NCI-H1105 treated with DMSO at 0.1 percent for 48 hours (cell line): Measurements from ENCODE around the gene MIOX.
"Not testable (repeated sequence)": the region's sequence is repeated elsewhere in the genome, so short reads cannot be mapped to it uniquely, and the experiment has no call there.

Experiments
- DNase-seq: peaks from one replicate; lab custom pipeline; 2025; lab: John Stamatoyannopoulos, UW

The MIOX gene

DNA sequence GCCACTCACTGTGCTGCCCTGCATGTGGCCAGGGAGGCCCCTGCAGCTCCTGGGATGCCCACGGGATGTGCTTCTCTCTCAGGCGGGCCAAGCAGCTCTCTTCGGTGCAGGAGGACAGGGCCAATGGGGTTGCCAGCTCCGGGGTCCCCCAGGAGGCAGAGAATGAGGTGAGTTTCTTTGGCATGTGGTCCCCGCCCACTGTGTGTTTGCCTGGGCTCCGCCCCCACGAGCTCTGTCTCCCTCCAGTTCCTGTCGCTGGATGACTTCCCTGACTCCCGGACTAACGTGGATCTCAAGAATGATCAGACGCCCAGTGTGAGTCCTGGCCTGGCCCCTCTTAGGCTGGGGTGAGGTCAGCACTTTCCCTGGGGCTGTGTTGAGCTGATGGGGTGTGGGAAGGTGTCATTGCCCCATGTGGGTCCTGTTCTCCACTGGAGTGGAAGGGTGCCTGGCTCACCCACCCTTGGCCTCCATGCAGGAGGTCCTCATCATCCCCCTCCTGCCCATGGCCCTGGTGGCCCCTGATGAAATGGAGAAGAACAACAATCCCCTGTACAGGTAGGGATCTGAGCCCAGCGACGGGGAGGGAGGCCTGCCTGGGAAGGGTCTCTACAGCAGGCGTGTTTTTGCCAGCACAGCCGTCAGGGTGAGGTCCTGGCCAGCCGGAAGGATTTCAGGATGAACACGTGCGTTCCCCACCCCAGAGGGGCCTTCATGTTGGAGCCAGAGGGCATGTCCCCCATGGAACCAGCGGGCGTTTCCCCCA, 31.0 kb downstream of the MIOX start:
- DNase-seq: no peak

DNA sequence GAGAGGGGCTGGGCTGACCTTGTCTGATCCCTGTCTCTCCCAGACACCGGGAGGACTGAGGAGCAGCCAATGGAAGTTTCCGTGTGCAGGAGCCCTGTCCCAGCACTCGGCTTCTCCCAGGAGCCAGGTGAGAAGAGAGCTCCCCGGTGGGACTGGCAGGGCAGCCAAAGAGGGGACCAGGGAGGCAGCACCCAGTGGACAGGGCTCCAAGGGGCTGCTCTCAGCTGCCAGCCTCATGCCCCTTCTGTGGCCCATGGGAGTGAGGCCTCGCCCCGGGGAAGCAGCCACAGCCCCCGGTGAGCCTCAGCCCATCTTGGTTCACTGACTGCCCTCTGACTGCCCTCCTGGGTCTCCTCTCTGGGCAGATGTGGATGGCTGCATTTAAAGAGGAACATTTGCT, 31.9 kb downstream of the MIOX start:
- DNase-seq: no peak

DNA sequence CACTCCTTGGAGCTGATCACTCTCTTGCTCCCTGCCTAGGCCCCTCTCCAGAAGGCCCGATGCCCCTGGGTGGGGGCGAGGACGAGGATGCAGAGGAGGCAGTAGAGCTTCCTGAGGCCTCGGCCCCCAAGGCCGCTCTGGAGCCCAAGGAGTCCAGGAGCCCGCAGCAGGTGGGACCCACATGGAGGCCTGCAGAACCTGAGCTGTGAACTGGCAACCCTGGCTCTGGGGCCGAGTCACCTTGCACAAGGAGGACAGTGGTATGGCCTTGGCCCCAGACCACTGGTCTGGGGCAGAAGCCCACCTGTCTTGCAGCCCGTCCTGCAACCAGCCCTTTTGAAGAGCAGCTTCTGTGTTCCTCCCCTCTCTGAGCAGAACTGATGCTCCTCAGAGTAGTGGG, 32.5 kb downstream of the MIOX start:
- DNase-seq: no peak

DNA sequence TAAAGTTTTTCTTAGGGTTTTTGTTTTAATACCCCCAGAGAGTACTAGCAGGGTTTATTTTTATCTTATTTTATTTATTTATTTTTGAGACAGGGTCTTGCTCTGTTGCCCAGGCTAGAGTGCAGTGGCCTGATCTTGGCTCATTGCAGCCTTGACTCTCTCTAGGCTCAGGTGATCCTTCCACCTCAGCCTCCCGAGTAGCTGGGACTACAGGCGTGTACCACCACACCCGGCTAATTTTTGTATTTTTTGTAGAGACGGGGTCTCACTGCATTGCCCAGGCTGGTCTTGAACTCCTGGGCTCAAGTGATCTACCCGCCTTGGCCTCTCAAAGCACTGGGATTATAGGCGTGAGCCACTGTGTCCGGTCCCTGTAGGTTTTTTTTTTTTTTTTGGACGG, 33.5 kb downstream of the MIOX start:
- not testable (repeated sequence) for DNase-seq

DNA sequence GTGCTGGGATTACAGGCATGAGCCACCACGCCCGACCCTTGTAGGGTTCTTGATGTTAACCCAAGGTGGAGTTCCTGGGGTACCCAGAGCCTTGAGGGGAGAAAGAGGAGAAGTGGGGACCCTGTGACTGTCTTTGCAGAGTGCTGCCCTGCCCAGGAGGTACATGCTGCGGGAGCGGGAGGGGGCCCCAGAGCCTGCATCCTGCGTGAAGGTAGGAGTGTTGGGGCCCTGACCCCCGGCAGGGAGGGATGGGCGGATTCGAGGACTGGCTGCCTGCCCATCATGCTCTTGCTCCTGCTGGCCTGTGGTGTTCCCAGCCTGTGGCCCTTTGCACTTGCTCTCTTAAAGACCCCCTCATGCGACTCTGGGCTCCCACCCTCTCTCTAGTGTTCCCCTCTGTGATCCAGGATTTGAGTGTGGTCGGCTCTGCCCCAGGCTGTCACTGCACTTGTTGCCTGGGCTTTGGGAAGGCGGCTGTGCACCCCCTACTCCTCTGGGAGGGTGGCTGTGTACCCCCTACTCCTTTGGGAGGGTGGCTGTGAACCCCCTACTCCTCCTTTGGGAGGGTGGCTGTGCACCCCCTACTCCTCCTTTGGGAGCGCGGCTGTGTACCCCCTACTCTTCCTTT, 34.3 kb downstream of the MIOX start:
- DNase-seq: no peak

DNA sequence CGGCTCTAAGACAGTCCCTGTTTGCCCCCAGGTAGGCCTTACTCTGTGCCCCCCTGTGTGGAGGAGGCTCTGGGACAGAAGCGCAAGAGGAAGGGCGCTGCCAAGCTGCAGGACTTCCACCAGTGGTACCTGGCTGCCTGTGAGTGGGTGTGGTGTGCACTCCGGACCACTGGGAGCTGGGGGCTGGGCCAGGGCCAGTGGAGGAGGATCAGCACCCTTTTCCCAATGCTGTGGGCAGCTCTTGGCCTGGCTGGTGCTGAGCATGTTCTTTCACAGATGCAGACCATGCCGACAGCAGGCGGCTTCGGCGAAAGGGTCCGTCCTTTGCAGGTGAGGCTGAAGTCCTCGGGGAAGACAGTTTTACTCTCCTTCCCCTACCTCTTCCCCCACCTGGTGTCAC, 35.1 kb downstream of the MIOX start:
- no peak for DNase-seq

DNA sequence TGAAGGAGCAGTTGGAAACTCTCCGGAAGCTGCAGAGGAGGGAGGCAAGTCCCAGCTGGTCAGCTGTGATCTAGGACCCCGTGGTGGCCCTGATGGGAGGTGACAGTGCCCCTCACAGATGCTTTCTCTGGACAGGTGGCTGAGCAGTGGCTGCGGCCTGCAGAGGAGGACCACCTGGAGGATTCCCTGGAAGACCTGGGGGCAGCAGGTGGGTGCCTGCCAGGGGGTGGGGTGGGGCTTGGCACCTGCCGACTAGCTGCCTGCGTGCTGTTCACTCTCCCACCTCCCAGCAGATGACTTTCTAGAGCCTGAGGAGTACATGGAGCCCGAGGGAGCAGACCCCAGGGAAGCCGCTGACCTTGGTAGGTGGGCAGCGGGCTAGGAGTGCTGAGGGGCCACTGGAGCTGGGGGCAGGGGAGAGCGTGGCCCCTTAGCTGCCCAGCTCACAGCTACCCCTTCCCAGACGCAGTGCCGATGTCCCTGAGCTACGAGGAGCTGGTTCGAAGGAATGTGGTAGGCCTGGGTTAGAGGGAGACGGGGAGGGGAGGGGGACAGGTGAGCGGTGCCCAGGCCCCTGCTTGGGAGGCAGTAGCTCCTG, 35.6 kb downstream of the MIOX start:
- no peak for DNase-seq

DNA sequence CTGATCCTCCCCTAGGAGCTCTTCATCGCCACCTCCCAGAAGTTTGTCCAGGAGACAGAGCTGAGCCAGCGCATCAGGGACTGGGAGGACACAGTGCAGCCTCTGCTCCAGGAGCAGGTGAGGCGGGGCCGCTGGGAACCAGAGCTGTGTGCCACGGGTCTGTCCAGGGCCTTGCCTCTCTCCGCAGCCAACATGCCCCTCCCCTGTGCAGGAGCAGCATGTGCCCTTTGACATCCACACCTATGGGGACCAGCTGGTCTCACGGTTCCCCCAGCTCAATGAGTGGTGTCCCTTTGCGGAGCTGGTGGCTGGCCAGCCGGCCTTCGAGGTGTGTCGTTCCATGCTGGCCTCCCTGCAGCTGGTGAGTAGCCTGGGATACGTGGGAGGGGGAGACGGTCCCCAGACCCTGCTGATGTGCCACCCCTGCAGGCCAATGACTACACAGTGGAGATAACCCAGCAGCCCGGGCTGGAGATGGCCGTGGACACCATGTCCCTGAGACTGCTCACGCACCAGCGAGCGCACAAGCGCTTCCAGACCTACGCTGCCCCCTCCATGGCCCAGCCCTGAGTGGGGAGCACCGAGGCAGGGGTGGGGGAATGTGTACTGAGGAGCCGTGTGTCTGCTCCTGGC, 36.3 kb downstream of the MIOX start:
- no peak for DNase-seq

DNA sequence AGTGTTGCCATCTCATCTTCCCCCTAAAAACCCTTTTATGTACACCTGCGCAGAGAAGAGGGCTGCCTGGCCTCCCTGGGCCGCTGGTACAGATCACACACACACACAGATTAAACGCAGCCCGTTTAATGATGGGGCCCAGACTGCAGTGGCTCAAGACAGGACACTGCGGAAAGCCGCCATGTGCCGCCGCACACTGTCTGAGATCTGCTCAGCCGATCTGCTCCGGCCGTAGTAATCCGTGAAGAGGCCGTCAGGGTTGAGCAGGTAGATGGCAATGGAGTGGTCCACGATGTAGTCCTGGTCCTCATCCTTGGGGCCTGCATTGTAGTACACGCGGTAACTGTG, 36.8 kb downstream of the MIOX start:
- no peak for DNase-seq

DNA sequence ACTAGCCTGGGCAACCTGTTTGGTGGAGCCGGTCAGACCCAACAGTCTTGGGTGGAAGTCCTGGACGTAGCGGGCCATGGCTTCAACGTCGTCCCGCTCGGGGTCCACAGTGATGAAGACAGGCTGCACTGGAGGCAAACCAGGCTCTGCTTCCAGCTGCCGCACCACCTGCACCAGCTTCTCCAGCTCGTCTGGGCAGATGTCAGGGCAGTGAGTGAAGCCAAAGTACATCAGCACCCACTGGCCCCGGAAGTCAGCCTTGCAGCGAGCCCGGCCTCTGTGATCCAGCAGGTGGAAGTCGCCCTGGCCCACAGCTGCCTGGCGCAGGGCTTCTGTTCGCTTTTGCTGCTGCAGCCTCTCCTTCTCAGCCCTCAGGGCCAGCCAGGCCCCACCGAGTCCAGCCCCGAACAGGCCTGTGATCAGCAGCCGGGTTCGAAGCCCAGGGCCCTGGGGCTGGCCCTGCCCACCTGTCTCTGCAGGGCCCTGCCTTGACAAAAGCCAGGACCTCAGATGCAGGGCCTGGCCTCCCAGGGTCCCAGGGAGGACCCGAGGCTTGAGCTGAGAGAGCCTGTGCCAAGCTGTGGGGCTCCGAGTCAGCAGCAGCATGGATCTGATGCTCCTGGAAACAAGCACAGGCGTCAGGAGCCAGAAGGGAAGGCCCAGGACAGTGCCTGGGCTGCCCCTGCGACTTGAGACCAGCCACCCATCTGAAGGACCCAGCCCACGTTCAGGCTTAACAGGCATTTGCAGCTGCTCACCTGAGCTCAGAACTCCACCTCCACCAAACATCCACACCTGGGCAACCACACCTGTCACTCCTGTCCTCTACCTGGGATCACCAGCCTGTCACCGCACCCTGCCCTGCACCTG, 37.4 kb downstream of the MIOX start:
- DNase-seq: no peak

DNA sequence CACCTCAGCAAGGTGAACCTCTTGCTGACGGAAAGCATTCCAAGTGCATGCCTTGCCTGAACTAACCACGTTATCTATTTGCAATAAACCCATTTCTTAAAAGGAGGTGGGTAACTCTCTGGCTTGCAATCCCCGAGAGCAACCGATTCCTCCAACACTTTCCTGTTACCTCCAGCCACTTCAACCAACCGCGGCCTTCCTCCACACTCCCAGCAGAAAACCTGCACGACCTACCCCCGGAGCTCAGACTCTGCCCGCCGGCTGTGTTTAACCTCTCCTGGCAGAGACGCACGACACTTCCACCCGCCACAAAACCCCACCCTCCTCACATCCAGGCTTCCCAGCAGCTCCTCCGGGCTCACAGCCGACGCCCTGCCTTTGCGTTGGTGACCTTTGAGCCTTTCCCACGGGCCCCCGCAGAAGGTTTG, 38.0 kb downstream of the MIOX start:
- DNase-seq: peak; percentile 46

DNA sequence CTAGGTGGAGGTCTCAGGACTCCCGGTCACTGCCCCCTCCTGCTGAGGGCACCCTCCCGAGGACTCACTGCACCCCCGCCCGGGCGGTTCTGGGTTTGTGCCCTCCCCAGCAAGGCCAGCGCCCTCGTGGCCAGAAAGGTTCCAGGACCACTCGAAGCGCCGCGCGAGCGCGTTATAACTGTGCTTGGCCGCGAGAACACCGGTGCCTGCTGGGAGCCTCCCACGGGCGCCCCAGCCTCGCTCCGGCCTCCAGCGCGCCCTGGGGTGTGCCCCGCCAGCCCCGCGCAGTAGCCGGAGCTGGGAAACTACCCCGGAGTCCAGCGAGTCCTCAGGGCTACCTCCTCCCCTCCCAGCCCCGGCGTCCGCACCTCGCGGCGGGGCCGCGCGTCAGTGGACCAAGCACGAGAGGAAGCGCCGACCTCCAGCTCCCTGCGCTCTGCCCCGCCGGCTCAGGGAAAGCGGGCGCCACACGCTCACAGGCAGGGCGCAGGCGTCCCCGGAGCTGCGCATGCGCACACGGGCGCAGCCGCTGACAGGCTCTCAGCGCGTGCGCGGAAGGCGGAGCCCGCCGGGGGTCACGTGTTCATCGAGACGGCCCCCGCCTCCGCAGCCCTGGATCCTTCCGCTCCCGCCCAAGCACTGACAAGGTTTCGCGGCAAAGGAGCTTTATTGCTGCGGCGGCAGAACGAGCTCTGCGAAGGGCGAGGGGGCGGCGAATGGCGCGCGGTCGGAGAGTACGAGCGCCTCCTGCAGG, 38.6 kb downstream of the MIOX start, which contains the start of gene SCO2:
TSS of gene SCO2 (minus strand) at position 495 of the 754 bp plus-strand sequence. CDS start 1,187 bp downstream, outside the sequence.
- DNase-seq: peak; percentile 92

DNA sequence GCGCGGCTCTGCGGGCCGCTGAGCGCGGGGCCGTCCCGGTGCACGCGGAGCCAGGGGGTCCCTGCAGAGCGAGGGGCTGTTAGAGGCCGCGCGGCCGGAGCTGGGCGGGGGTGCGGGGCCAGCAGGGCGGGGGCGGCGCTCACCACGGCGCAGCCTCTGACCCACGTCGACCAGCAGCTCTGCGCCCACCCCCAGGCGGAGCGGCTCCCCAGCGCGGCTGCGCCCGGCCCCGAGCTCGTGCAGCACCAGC, 39.1 kb downstream of the MIOX start:
- no peak for DNase-seq

DNA sequence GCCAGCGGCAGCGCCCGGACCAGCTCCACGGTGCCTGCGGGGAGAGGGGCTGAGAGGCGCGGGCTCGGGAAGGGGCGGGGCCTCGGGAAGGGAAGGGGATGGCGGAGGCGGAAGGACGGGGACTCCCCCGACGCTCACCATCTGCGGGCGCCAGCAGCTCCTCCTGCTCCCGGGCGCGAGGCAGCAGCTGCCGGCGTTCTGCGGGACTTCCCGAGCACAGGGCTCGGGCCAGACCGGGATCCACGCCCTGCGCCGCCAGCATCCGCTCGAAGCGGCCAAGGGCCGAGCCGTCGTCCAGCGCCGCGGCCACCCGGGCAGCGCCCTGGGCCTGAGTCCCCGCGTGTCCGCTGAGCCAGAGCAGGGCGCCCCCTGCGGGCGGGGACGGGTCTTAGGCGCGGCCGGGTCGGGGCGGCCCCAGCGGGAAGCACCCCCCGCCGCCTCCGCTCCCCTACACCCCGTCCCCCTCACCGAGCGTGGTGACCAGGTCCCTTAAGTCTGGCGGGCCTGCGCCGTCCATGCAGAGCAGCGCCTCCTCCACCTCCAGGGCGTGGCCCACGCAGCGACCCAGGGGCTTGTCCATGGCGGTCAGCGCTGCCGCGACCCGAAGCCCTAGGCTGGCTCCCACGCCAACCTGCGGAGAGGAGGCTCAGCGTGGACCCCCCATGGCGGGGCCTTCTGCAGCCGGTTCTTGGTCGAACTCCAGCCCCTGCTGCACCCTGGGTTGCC, 39.6 kb downstream of the MIOX start:
- peak; percentile 62 for DNase-seq

DNA sequence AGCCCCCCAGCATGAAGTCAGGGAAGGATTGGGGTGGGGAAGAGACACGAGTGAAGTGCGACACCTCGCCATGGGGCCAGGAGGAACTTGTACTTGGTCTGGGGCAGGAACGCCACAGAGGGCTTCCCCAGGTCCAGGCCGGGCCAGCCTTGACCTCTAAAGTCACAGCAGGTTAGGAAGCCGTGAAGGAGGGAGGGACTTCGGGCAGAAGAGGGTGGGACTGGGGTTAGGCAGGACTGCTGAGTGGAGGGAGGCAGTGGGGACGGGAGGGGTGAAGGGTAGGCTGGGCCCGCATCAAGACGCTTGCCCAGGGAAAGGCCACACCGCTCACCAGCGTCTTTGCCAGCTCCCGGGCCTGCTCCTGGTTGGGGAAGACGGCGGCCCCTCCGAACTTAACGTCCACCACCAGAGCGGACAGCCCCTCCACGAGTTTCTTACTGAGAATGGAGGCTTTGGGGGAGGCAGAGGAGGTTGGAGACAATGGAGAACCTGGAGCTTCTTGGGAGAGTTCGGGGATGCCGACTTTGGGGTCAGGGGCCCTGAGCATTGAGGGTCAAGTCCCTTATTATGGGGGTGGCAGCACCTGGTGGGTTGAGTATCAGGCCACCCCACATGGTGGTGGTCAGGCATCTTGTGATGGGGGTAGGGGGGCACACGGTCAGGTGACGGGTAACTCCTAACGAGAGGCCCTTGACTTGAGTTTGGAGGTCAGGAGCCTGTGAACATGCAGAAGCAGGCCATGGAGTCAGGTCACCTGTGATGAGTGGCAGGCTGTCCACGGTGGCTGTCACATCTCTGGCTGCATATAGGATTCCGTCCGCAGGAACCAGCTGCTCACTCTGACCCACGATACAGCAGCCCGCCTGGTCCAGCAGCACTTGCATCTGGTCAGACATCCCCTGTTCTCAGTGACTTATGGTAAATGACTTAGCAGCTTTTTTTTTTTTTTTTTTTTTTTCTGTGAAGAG, 40.5 kb downstream of the MIOX start:
- DNase-seq: no peak

DNA sequence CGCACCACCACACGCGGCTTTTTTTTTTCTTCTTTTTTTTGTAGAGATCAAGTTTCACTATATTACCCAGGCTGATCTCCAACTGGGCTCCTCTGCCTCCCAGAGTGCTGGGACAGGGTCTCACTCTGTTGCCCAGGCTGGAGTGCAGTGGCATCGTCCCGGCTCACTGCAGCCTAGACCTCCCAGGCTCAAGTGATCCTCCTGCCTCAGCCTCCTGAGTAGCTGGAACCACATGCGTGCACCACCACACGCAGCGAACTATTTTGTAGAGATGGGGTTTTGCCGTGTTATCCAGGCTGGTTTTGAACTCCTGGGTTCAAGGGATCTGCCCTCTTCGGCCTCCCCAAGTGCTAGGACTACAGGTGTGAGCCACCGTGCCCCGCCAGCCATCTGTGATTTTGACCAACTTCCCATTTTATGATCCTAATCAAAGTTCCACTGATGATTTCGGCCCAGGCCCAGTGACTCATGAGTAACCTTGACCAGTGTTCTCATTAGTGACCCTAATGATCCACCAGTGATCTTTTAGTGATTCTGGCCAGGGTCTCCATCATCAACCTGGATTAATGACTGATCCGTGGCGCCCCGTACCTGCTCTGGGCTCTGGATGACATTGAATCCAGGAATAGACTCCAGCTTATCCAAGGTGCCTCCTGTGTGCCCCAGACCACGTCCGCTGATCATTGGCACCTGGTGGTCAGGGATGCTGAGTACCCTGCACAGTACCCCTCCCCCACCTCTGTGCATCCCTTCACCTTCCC, 41.4 kb downstream of the MIOX start:
- DNase-seq: no peak

DNA sequence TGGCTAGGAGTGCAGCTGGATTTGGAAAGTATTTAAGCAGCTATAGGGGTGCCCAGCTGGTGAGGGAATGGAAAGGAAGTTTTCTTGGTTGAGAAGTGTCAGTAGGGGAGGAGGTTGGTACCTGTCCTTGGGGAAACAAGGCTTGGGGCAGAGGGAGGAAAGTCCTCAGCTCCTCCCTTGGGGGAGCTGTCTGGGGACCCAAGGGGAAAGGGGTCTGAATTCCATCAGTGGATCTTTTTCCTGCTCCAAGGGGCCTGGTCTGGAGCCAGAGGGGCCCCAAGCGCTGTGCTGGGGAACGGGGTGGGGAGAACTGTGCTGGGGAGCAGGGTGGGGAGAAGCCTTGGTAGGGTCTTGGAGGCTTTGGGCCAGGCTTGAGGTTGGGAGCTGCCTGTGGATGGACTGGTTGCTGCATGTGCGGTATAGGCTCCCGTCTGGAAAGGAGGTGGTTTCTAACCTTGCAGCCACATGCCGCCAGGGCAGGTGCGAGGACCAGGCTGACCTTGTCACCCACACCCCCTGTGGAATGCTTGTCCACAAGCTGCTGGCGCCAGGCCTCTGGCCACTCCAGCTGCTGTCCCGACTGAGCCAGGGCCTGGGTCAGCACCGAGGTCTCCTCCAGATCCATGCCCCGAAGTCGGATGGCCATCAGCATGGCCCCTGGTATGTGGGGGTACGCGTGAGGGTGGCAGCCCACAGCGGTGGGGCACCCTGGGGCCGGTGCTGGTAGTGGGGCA, 42.2 kb downstream of the MIOX start:
- no peak for DNase-seq

DNA sequence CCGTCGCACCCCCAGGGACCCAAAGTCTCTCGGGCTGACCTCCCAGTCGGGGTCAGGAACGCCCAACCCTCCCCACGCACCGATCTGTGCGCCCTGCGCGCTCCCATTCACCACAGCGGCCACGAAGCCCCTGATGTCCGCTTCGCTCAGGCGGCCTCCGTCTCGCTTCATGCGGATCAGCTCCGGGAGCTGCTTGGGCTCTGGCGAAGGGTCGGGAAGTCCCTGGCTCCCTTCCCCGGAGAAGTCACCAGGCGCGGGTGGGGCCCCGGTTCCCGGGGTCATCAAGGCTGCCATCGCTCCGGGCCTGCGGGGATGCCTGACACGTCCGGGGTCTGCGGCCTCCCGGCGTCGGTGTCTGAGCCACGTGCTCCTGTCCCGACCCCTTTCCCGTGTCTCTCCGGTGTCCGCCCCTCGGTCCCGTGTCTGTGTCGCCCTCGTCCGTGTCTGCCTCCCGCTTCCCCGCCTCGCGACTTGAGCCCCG, 42.8 kb downstream of the MIOX start:
- no peak for DNase-seq
